SU-DHL-6 (cell line): ENCODE measurements around the gene DDX3X.
A peak's percentile ranks its signal among the peaks of the same experiment; 100 is the strongest.

Experiments
- H2AFZ ChIP-seq: fragments of 200-600 bp; sonication (generic); 2 replicates; pipeline ENCODE4 v1.6.1; 2014; ENCODE audit warnings: low read depth, mild to moderate bottlenecking, moderate library complexity, mixed read lengths, antibody characterized with exemption, low read length; ENCODE audit not compliant: severe bottlenecking
- H3F3A ChIP-seq: fragments of 200-600 bp; shearing (Covaris generic); 2 replicates; pipeline ENCODE4 v1.6.0; 2016; ENCODE audit warnings: antibody characterized with exemption, mild to moderate bottlenecking; ENCODE audit not compliant: insufficient read depth
- H3K27ac ChIP-seq: fragments of 200-600 bp; sonication (generic); 2 replicates; pipeline ENCODE4 v1.5.1; 2016; ENCODE audit warnings: low read depth, mild to moderate bottlenecking, low read length, moderate library complexity, mixed read lengths
- H3K27me3 ChIP-seq: fragments of 200-600 bp; sonication (generic), shearing (Covaris generic); 2 replicates; pipeline ENCODE4 v1.6.0; 2014; ENCODE audit warnings: mild to moderate bottlenecking, low read length
- H3K36me3 ChIP-seq: fragments of 200-600 bp; sonication (generic); 2 replicates; pipeline ENCODE4 v1.6.1; 2014; ENCODE audit warnings: mild to moderate bottlenecking, low read length, mixed read lengths
- H3K4me2 ChIP-seq: fragments of 300-600, 200-600 bp; shearing (Covaris generic), sonication (generic); 2 replicates; pipeline ENCODE4 v1.6.0; 2014; ENCODE audit warnings: low read length, low read depth, mild to moderate bottlenecking; ENCODE audit not compliant: poor library complexity, severe bottlenecking
- H3K4me3 ChIP-seq: fragments of 200-600 bp; sonication (generic); 2 replicates; pipeline ENCODE4 v1.5.1; 2014; ENCODE audit warnings: antibody characterized with exemption, low read length, mild to moderate bottlenecking, mixed read lengths; ENCODE audit not compliant: insufficient read depth, poor library complexity, severe bottlenecking
- H3K79me2 ChIP-seq: fragments of 200-600 bp; sonication (generic); 2 replicates; pipeline ENCODE4 v1.6.1; 2014; ENCODE audit warnings: mild to moderate bottlenecking, low read length, moderate library complexity; ENCODE audit not compliant: insufficient read depth
- H3K9ac ChIP-seq: fragments of 200-600 bp; sonication (generic); 2 replicates; pipeline ENCODE4 v1.7.0; 2014; ENCODE audit warnings: mild to moderate bottlenecking, low read length
- H3K9me2 ChIP-seq: fragments of 200-600 bp; sonication (generic); replicated peaks from 2 replicates; pipeline ENCODE4 v1.6.1; 2014; ENCODE audit warnings: low read length; ENCODE audit not compliant: insufficient read depth
- H3K9me3 ChIP-seq: fragments of 200-600 bp; sonication (generic); 2 replicates; pipeline ENCODE4 v1.6.1; 2014; ENCODE audit warnings: low read length, mixed read lengths; ENCODE audit not compliant: insufficient read depth
- H4K20me1 ChIP-seq: fragments of 200-600 bp; sonication (generic); 2 replicates; pipeline ENCODE4 v1.6.1; 2014; ENCODE audit warnings: low read depth, mild to moderate bottlenecking, antibody characterized with exemption, low read length, moderate library complexity, mixed read lengths
- CTCF ChIP-seq: fragments of 200-600 bp; sonication (generic); IDR thresholded peaks from one replicate; pipeline ENCODE4 v1.5.1; 2017; ENCODE audit warnings: antibody characterized with exemption, mild to moderate bottlenecking, low read length, moderate library complexity; ENCODE audit not compliant: insufficient read depth, poor library complexity, severe bottlenecking
- EZH2phosphoT487 ChIP-seq: fragments of 200-600 bp; sonication (generic), shearing (Covaris generic); conservative IDR thresholded peaks from 2 replicates; pipeline ENCODE4 v1.6.1; 2018; ENCODE audit warnings: mild to moderate bottlenecking, antibody characterized with exemption, low read length, moderate library complexity, mixed read lengths

The DDX3X gene

GRCh38 chrX:41335198-41335957 is 1.4 kb downstream of the DDX3X start:
- peak overlapping the region; percentile 99 for H3K9ac ChIP-seq
- H4K20me1 ChIP-seq, result peaks cover 38% of the 10 kb centered on the region
- no peaks in the 10 kb centered on the region for H3K27me3 ChIP-seq
- H3F3A ChIP-seq, result peaks cover 17% of the 10 kb centered on the region; the same call in 1 of the 2 replicates
- H3K4me3 ChIP-seq, result peak overlapping the region; percentile 98
- H3K27ac ChIP-seq, result no peak overlapping the region; the same call in 1 of the 2 replicates
- no peaks in the 10 kb centered on the region for H3K9me3 ChIP-seq
- peaks cover 16% of the 10 kb centered on the region for H3K36me3 ChIP-seq
- peak overlapping the region; percentile 89 for H3K4me2 ChIP-seq
- H3K79me2 ChIP-seq, result peaks cover 64% of the 10 kb centered on the region
- H2AFZ ChIP-seq, result no peak overlapping the region
- TF ChIP-seq EZH2phosphoT487, result no peak
- no peak for TF ChIP-seq CTCF
- H3K9me2 ChIP-seq, result no peaks in the 10 kb centered on the region

- Histone ChIP-seq H3K27me3 (no peaks in the 10 kb centered on the region), H3K79me2 (peaks cover 68% of the 10 kb centered on the region), H4K20me1 (peaks cover 40% of the 10 kb centered on the region), H3K9ac (peak overlapping the region; percentile 99), H3K27ac (no peak overlapping the region), H3K4me3 (peak overlapping the region; percentile 98), H3K9me2 (no peaks in the 10 kb centered on the region), H3F3A (peaks cover 17% of the 10 kb centered on the region; the same call in 1 of the 2 replicates), H3K4me2 (peak overlapping the region; percentile 89), H2AFZ (no peak overlapping the region), H3K9me3 (no peaks in the 10 kb centered on the region), H3K36me3 (peaks cover 20% of the 10 kb centered on the region)
- TF ChIP-seq EZH2phosphoT487 (no peak), CTCF (no peak)
Observed at GRCh38 chrX:41335958-41336331, 2.0 kb downstream of the DDX3X start.

GRCh38 chrX:41336447-41336846 is 2.5 kb downstream of the DDX3X start:
- Histone ChIP-seq H3K4me3 (peak overlapping the region; percentile 98), H2AFZ (no peak overlapping the region), H3F3A (peaks cover 20% of the 10 kb centered on the region; the same call in 1 of the 2 replicates), H3K9me3 (no peaks in the 10 kb centered on the region), H3K27ac (no peak overlapping the region), H3K79me2 (peaks cover 73% of the 10 kb centered on the region), H3K4me2 (peak overlapping the region; percentile 89), H3K9me2 (no peaks in the 10 kb centered on the region), H3K9ac (peak overlapping the region; percentile 99), H3K36me3 (peaks cover 23% of the 10 kb centered on the region), H4K20me1 (peaks cover 43% of the 10 kb centered on the region), H3K27me3 (no peaks in the 10 kb centered on the region)
- TF ChIP-seq CTCF (no peak), EZH2phosphoT487 (no peak)
